ENCODE data around the gene CREB3L2.

GRCh38 chr7:137968890-137969289 lies 33.0 kb downstream of the CREB3L2 start:
- TF ChIP-seq CTCF (IDR thresholded peaks at IDR 0.05) = no peak
- TF ChIP-seq EP300 (IDR thresholded peaks at IDR 0.05) = no peak
- no peak for TF ChIP-seq POLR2A (IDR thresholded peaks at IDR 0.05)
- no peak for TF ChIP-seq POLR2AphosphoS5 (IDR thresholded peaks at IDR 0.05)
